Large intestine (tissue), 3 donors: ENCODE data around the gene MINDY2. TPM values are rescaled to one million over a fixed set of nuclear protein-coding genes. Genes with fewer than 3 reads are reported as not detected.
"Not testable (repeated sequence)": the region's sequence is repeated elsewhere in the genome, so short reads cannot be mapped to it uniquely, and the experiment has no call there.

ENCODE experiments used
- DNase-seq, 2 donors: peaks; one replicate each; pipeline versions ENCODE4 v3.0.0 to v3.0.0-alpha.2; 2013
- H3K27ac ChIP-seq: one replicate; pipeline ENCODE4 v1.5.1; 2013; ENCODE audit warnings: low read length
- H3K27me3 ChIP-seq: 2 replicates; pipeline ENCODE4 v1.6.1; 2013; ENCODE audit warnings: low read length; ENCODE audit not compliant: control insufficient read depth, insufficient read depth
- H3K36me3 ChIP-seq: 2 replicates; pipeline ENCODE4 v1.6.1; 2013; ENCODE audit warnings: low read length; ENCODE audit not compliant: control insufficient read depth, insufficient read depth
- H3K4me1 ChIP-seq: one replicate; pipeline ENCODE4 v1.6.1; 2013; ENCODE audit warnings: low read length; ENCODE audit not compliant: control insufficient read depth, insufficient read depth
- H3K4me3 ChIP-seq: one replicate; pipeline ENCODE4 v1.5.1; 2013; ENCODE audit warnings: low read length
- H3K9me3 ChIP-seq: one replicate; pipeline ENCODE4 v1.6.1; 2013; ENCODE audit warnings: mild to moderate bottlenecking, low read depth, low read length, moderate library complexity; ENCODE audit not compliant: control insufficient read depth
- WGBS: methylation state at CpG from one replicate; pipeline ENCODE4 v1.1.5; 2013; ENCODE audit warnings: low lambda C conversion rate; ENCODE audit not compliant: insufficient coverage; 5-methylcytosine and 5-hydroxymethylcytosine counted together
- polyA plus RNA-seq: library from polyadenylated mRNA; unstranded; fragments of 120-200 nt; gene quantifications from one replicate; pipeline ENCODE4 v1.2.1, GENCODE V29; 2013

The MINDY2 gene
- polyA plus RNA-seq, 1 donor: 12.3 TPM

DNA sequence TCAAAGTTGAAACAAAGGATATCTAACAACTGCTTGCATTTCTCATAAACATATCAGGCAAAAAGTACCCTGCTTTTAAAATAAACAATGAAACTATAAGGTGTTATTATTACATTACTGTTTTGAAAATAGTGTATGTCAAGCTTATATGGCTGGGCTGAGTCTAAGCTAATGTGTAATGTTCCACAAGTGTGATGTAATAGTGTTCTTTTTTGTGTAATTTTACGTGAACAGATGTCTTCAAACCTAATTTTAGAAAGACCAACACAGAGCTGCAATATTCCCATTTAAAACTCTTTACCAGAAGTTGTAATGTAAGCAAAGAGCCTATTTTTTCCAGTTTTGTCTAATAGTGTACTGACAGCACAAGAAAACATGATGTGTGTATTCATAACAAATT lies 34.0 kb downstream of the MINDY2 start:
- H3K4me3 ChIP-seq: no peak overlapping the region
- no CpG with 5 or more reads among the region's 1 CpG for WGBS
- H3K27ac ChIP-seq: no peak overlapping the region
- no peaks in the 10 kb centered on the region for H3K4me1 ChIP-seq
- H3K9me3 ChIP-seq: no peaks in the 10 kb centered on the region
- DNase-seq: no peak
- H3K36me3 ChIP-seq: peaks cover 10% of the 10 kb centered on the region
- H3K27me3 ChIP-seq: no peaks in the 10 kb centered on the region

DNA sequence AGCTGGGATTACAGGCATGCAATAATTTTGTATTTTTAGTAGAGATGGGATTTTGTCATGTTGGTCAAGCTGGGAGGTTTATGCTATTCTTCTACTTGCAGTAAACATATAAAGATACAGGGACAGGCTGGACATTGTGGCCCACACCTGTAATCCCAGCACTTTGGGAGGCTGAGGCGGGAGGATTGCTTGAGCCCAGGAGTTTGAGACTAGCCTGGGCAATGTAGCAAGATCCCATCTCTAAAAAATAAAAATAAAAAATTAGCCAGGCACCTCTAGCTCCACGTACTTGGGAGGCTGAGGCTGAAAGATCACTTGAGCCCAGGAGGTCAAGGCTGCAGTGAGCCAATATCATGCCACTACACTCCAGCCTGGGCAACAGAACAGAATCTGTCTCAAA lies 52.2 kb downstream of the MINDY2 start:
- H3K27ac ChIP-seq, DNase-seq, H3K27me3 ChIP-seq, H3K4me3 ChIP-seq, H3K9me3 ChIP-seq, H3K4me1 ChIP-seq: not testable (repeated sequence)
- no CpG with 5 or more reads among the region's 2 CpGs for WGBS
- H3K36me3 ChIP-seq: peaks cover 15% of the 10 kb centered on the region

DNA sequence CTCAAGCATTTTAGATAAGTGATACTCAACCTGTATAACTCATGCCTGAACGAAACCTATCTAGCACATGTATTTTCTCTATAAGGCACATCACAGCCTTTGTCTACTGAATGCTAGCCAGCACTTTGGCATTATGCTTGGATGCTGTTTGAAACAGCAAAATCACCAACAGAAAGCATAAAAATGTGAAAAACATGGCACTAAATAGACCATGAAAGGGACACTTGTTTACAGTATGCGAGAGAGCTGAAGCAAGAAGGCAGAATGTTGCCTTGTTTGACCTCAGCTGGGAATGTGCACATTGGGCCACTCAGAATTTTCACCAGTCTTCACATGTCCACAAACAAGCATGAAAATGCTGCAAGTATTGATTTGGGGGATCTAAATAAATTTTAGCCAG lies 59.5 kb downstream of the MINDY2 start:
- no peak for DNase-seq

DNA sequence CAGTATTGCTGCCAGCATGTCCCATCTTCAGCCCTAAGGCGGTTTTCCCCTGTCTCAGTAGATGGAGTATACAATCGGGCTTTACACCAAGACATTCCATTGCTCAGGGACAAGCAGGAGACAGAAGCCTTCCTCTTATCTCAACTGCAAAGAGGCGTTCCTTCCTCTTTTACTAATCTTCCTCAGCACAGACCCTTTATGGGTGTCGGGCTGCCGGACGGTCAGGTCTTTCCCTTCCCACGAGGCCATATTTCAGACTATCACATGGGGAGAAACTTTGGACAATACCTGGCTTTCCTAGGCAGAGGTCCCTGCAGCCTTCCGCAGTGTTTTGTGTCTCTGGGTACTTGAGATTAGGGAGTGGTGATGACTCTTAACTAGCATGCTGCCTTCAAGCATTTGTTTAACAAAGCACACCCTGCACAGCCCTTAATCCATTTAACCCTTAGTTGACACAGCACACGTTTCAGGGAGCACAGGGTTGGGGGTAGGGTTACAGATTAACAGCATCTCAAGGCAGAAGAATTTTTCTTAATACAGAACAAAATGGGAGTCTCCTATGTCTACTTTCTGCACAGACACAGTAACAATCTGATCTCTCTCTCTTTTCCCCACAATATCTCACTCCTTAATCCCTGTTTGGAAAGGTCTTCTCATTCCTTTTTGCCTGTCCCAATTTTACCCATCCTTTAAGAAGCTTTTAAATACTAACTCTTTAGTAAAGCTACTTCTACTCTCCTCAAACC lies 62.8 kb downstream of the MINDY2 start:
- H3K27me3 ChIP-seq, H3K4me3 ChIP-seq, H3K27ac ChIP-seq, H3K9me3 ChIP-seq, H3K4me1 ChIP-seq: not testable (repeated sequence)
- DNase-seq: peak in 1 of 2 donors; percentile 21
- no CpG with 5 or more reads among the region's 9 CpGs for WGBS
- peaks cover 10% of the 10 kb centered on the region for H3K36me3 ChIP-seq

More for the DNA sequence above, 59.5 kb downstream of the MINDY2 start:
- no peak overlapping the region for H3K4me3 ChIP-seq
- H3K27ac ChIP-seq: no peak overlapping the region
- H3K4me1 ChIP-seq: no peaks in the 10 kb centered on the region
- H3K27me3 ChIP-seq: no peaks in the 10 kb centered on the region
- 100% methylated on average over 1 of the region's 2 CpGs for WGBS
- peaks cover 10% of the 10 kb centered on the region for H3K36me3 ChIP-seq
- H3K9me3 ChIP-seq: no peaks in the 10 kb centered on the region

DNA sequence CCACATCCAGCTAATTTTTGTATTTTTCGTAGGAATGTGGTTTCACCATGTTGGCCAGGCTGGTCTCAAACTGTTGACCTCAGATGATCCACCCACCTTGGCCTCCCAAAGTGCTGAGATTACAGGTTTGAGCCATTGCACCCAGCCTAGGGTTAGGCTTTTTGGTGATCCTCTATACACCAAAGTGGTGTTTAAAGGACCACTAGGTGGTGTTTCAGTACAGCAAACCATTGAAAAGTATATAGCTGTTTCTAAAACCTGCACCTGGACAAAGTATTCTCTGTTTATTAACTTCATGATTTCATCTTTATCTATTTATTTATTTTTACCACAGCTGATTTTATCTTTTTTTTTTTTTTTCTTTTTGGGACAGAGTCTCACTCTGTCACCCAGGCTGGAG lies 68.4 kb downstream of the MINDY2 start:
- no CpG with 5 or more reads among the region's 1 CpG for WGBS
- peaks cover 4% of the 10 kb centered on the region for H3K36me3 ChIP-seq
- no peak overlapping the region for H3K4me3 ChIP-seq
- no peaks in the 10 kb centered on the region for H3K4me1 ChIP-seq
- no peaks in the 10 kb centered on the region for H3K9me3 ChIP-seq
- H3K27me3 ChIP-seq: no peaks in the 10 kb centered on the region
- H3K27ac ChIP-seq: no peak overlapping the region
- no peak for DNase-seq

DNA sequence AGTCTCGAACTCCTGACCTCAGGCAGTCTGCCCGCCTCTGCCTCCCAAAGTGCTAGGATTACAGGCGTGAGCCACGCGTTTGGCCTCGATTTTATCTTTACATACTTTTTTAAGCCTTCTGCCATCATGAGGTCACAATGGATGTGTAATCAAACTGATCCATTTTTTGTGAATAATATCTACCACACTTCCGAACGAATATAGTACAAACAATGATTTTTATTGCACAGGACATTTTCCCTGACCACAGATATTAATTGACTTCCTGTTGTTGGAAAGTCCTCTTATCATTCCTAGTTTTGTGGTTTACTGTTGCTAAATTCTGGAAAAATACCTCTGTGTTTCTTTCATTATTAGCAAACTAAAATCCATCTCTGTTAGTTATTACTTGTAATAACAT lies 68.9 kb downstream of the MINDY2 start:
- H3K4me3 ChIP-seq: no peak overlapping the region
- DNase-seq: no peak
- peaks cover 4% of the 10 kb centered on the region for H3K36me3 ChIP-seq
- H3K27me3 ChIP-seq: no peaks in the 10 kb centered on the region
- H3K4me1 ChIP-seq: no peaks in the 10 kb centered on the region
- no peak overlapping the region for H3K27ac ChIP-seq
- 80% methylated on average over 1 of the region's 8 CpGs for WGBS
- H3K9me3 ChIP-seq: no peaks in the 10 kb centered on the region

DNA sequence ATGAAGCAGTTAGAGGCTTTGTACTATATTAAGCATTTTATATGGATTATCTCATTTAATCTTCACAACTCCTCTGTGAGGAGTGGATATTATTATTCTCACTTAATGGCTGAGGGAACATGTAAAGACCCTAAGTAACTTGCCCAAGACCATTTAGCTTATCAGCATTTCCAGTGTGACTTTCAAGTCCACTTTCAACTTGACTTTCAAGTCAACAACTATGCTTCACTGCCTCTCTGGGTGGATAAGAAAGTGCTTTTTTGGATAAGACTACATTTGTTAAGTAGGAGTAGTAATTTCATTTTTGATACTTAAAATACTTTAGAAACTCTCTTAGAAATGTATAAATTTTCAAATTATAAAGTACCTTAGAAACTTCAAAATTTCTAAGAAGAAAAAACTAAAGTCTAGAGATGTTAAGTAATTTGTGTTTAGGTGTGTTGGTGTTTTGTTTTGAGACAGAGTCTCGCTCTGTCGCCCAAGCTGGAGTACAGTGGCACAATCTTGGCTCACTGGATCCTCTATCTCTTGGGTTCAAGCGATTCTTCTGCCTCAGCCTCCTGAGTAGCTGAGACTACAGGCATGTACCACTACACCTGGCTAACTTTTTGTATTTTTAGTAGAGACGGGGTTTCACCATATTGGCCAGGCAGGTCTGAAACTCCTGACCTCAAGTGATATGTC lies 71.8 kb downstream of the MINDY2 start:
- DNase-seq: no peak
- no peaks in the 10 kb centered on the region for H3K27me3 ChIP-seq
- peaks cover 2% of the 10 kb centered on the region for H3K36me3 ChIP-seq
- WGBS: no CpG with 5 or more reads among the region's 4 CpGs
- H3K4me3 ChIP-seq: no peak overlapping the region
- H3K4me1 ChIP-seq: no peaks in the 10 kb centered on the region
- H3K9me3 ChIP-seq: no peaks in the 10 kb centered on the region
- H3K27ac ChIP-seq: no peak overlapping the region

DNA sequence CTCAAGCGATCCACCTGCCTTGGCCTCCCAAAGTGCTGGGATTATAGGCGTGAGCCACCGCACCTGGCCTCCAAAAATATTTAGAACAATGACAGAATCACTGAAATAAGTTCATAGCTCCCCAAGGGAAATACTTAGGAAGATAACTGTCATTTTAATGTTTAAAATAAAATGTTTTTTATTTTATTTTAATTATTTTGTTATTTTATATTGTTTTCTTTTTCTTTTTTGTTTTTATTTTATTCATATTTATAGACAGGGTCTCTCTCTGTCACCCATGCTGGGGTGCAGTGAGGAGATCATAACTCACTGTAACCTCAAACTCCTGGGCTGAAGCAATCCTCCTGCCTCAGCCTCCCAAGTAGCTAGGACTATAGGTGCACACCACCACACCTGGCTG lies 80.1 kb downstream of the MINDY2 start:
- WGBS: 90% methylated on average over 2 of the region's 3 CpGs
- peaks cover 12% of the 10 kb centered on the region for H3K36me3 ChIP-seq
- not testable (repeated sequence) for H3K27ac ChIP-seq, H3K4me3 ChIP-seq, H3K27me3 ChIP-seq, H3K4me1 ChIP-seq, DNase-seq, H3K9me3 ChIP-seq

DNA sequence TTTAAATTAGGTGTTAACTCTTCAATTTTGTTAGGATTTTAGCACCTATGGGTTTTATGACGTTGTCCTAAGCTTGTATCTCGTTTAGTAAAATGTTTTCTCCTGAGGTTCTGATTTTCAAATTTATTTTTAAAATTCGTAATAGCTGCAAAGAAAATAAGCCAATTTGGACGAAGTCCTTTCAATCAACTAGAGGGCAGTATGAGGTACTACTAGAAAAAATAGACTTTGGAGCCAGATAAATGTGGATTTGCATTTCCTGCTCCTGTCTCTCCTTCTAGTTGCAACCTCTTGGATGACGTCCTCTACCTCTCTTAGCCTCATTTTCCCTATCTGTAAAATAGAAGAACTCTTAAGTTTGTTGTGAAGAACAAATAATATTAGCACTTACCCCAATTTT lies 81.2 kb downstream of the MINDY2 start:
- DNase-seq: peak; percentile 39 to 70
- no peak overlapping the region for H3K27ac ChIP-seq
- H3K4me3 ChIP-seq: no peak overlapping the region
- no peaks in the 10 kb centered on the region for H3K9me3 ChIP-seq
- H3K4me1 ChIP-seq: no peaks in the 10 kb centered on the region
- peaks cover 12% of the 10 kb centered on the region for H3K36me3 ChIP-seq
- no peaks in the 10 kb centered on the region for H3K27me3 ChIP-seq
- 65% methylated on average over 4 of the region's 5 CpGs for WGBS

DNA sequence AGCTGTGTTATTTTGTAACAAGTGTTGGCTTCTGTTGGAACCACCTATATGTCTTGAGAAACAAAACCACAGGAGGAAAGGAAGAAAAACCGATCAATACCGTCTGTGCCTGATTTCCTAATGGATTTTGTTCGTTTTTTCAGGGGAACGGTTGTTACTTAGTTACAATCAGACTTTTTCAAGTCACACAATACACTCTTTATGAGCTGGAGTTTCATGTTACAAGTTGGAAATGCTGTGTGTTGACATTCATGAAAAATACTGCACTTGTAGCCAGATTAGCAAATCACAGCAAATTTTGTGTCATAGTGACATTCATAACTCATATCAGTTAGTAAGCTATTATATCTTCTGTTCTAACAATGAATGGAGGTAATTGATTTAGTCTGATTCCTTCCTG lies 83.5 kb downstream of the MINDY2 start:
- H3K4me1 ChIP-seq: no peaks in the 10 kb centered on the region
- peaks cover 3% of the 10 kb centered on the region for H3K36me3 ChIP-seq
- no peaks in the 10 kb centered on the region for H3K27me3 ChIP-seq
- no peak overlapping the region for H3K27ac ChIP-seq
- WGBS: 80% methylated on average over 1 of the region's 4 CpGs
- no peaks in the 10 kb centered on the region for H3K9me3 ChIP-seq
- H3K4me3 ChIP-seq: no peak overlapping the region
- DNase-seq: no peak

DNA sequence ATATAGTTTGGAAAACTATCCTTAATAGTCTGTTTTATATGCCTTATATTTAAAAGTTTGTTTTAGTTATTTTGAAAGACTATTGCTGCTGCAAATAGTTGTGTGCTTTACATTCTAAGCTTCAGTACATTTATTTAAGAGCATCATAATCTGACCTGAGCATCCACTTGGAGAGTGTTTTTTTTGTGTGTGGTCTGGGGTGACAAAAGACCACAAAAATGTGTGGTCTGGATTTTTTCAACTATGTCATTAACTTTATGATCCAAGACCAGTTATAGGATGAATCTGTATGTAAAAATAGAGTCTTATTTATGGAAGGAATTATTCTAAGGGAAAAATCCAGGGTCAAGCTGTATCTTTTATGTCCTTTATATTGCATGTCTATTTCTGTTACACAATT lies 85.0 kb downstream of the MINDY2 start:
- Histone ChIP-seq H3K4me1 (no peaks in the 10 kb centered on the region), H3K36me3 (peaks cover 3% of the 10 kb centered on the region), H3K9me3 (no peaks in the 10 kb centered on the region), H3K27ac (no peak overlapping the region), H3K27me3 (no peaks in the 10 kb centered on the region), H3K4me3 (no peak overlapping the region)
- DNase-seq: no peak
